SK-N-MC (cell line): ENCODE results near the gene KLHL24.
"Not testable (repeated sequence)": the region's sequence is repeated elsewhere in the genome, so short reads cannot be mapped to it uniquely, and the experiment has no call there.

Source experiments
- DNase-seq: peaks from one replicate; pipeline ENCODE4 v3.0.0-alpha.2; 2011; ENCODE audit warnings: low read depth, low spot score
- H3K27ac ChIP-seq: fragments of 200-600 bp; sonication (generic); 2 replicates; pipeline ENCODE4 v1.5.1; 2016; ENCODE audit warnings: mixed run types
- H3K36me3 ChIP-seq: fragments of 200-600 bp; sonication (generic); 2 replicates; pipeline ENCODE4 v1.6.1; 2017; ENCODE audit warnings: antibody characterized with exemption, low read length, mixed read lengths; ENCODE audit not compliant: insufficient read depth
- H3K4me3 ChIP-seq: fragments of 200-600 bp; sonication (generic); 2 replicates; pipeline ENCODE4 v1.5.1; 2016
- H3K9ac ChIP-seq: fragments of 200-600 bp; sonication (generic); 2 replicates; pipeline ENCODE4 v1.8.0; 2017; ENCODE audit warnings: mixed run types, mixed read lengths; ENCODE audit not compliant: insufficient read length
- H3K9me3 ChIP-seq: fragments of 200-600 bp; sonication (generic); 2 replicates; pipeline ENCODE4 v1.6.1; 2017; ENCODE audit warnings: low read depth, mild to moderate bottlenecking, antibody characterized with exemption, low read length, moderate library complexity, mixed read lengths
- EZH2 ChIP-seq: fragments of 200-600 bp; sonication (generic); IDR thresholded peaks from one replicate; pipeline ENCODE4 v1.6.1; 2017; ENCODE audit warnings: antibody characterized with exemption
- FOXP2 ChIP-seq: optimal IDR thresholded peaks from 2 replicates; pipeline ENCODE3; 2011; ENCODE audit warnings: mild to moderate bottlenecking, moderate library complexity; ENCODE audit not compliant: insufficient read depth; ENCODE audit errors: extremely low read length, control extremely low read depth
- POLR2AphosphoS5 ChIP-seq: IDR thresholded peaks from 2 replicates; pipeline ENCODE4 v1.6.1; 2012; ENCODE audit warnings: mild to moderate bottlenecking, low read depth, low read length, borderline replicate concordance

KLHL24 gene

GRCh38 chr3:183662099-183662498 is 26.7 kb downstream of the KLHL24 start:
- Histone ChIP-seq H3K4me3 (no peak overlapping the region), H3K36me3 (peaks cover 6% of the 10 kb centered on the region; the same call in 1 of the 2 replicates), H3K9me3 (no peaks in the 10 kb centered on the region), H3K9ac (peak overlapping the region; percentile 5), H3K27ac (peak overlapping the region; percentile 10; the same call in 1 of the 2 replicates)
- TF ChIP-seq FOXP2 = no peak
- no peak for TF ChIP-seq EZH2
- TF ChIP-seq POLR2AphosphoS5 = no peak
- no peak for DNase-seq

GRCh38 chr3:183664913-183665381 is 29.5 kb downstream of the KLHL24 start:
- Histone ChIP-seq H3K9me3 (no peaks in the 10 kb centered on the region), H3K4me3 (no peak overlapping the region), H3K9ac (no peak overlapping the region), H3K36me3 (peaks cover 9% of the 10 kb centered on the region; the same call in 1 of the 2 replicates), H3K27ac (peak overlapping the region; percentile 52)
- no peak for DNase-seq
- TF ChIP-seq FOXP2 (no peak), POLR2AphosphoS5 (no peak), EZH2 (no peak)

- Histone ChIP-seq H3K36me3 (no peaks in the 10 kb centered on the region), H3K9ac (no peak overlapping the region), H3K4me3 (no peak overlapping the region), H3K27ac (no peak overlapping the region), H3K9me3 (no peaks in the 10 kb centered on the region)
- no peak for TF ChIP-seq FOXP2
- no peak for TF ChIP-seq POLR2AphosphoS5
- no peak for TF ChIP-seq EZH2
- DNase-seq = no peak
Measured at GRCh38 chr3:183680061-183680460, 44.6 kb downstream of the KLHL24 start.

- H3K36me3 ChIP-seq = no peaks in the 10 kb centered on the region
- no peak overlapping the region for H3K27ac ChIP-seq
- H3K4me3 ChIP-seq = no peak overlapping the region
- TF ChIP-seq FOXP2 = no peak
- no peak for TF ChIP-seq EZH2
- no peak for TF ChIP-seq POLR2AphosphoS5
- no peak overlapping the region for H3K9ac ChIP-seq
- no peaks in the 10 kb centered on the region; the same call in 1 of the 2 replicates for H3K9me3 ChIP-seq
- no peak for DNase-seq
Measured at GRCh38 chr3:183687705-183688104, 52.3 kb downstream of the KLHL24 start.

GRCh38 chr3:183688874-183689273 is 53.5 kb downstream of the KLHL24 start:
- no peak overlapping the region for H3K4me3 ChIP-seq
- DNase-seq = no peak

GRCh38 chr3:183689621-183690020 is 54.2 kb downstream of the KLHL24 start:
- not testable (repeated sequence) for DNase-seq, H3K4me3 ChIP-seq, H3K36me3 ChIP-seq, H3K27ac ChIP-seq, H3K9ac ChIP-seq, H3K9me3 ChIP-seq

More at GRCh38 chr3:183688874-183689273, 53.5 kb downstream of the KLHL24 start:
- H3K9ac ChIP-seq = no peak overlapping the region
- no peaks in the 10 kb centered on the region; the same call in 1 of the 2 replicates for H3K9me3 ChIP-seq
- TF ChIP-seq FOXP2 = no peak
- no peak for TF ChIP-seq POLR2AphosphoS5
- no peak for TF ChIP-seq EZH2
- no peaks in the 10 kb centered on the region for H3K36me3 ChIP-seq
- H3K27ac ChIP-seq = peak overlapping the region; percentile 54; the same call in 1 of the 2 replicates

GRCh38 chr3:183690402-183690995 is 55.1 kb downstream of the KLHL24 start:
- Histone ChIP-seq H3K4me3 (no peak overlapping the region), H3K27ac (no peak overlapping the region), H3K36me3 (no peaks in the 10 kb centered on the region), H3K9me3 (no peaks in the 10 kb centered on the region; the same call in 1 of the 2 replicates), H3K9ac (no peak overlapping the region)
- DNase-seq = no peak
- no peak for TF ChIP-seq FOXP2
- TF ChIP-seq POLR2AphosphoS5 = no peak
- no peak for TF ChIP-seq EZH2

GRCh38 chr3:183692436-183692835 is 57.0 kb downstream of the KLHL24 start:
- Histone ChIP-seq H3K27ac (peak overlapping the region; percentile 43; the same call in 1 of the 2 replicates), H3K4me3 (no peak overlapping the region), H3K9me3 (no peaks in the 10 kb centered on the region; the same call in 1 of the 2 replicates), H3K36me3 (no peaks in the 10 kb centered on the region), H3K9ac (no peak overlapping the region)
- no peak for DNase-seq
- no peak for TF ChIP-seq EZH2
- no peak for TF ChIP-seq FOXP2
- no peak for TF ChIP-seq POLR2AphosphoS5

GRCh38 chr3:183695569-183696364 is 60.3 kb downstream of the KLHL24 start:
- no peak overlapping the region for H3K4me3 ChIP-seq
- H3K27ac ChIP-seq = no peak overlapping the region
- H3K9me3 ChIP-seq = no peaks in the 10 kb centered on the region
- no peak for DNase-seq
- TF ChIP-seq FOXP2 (no peak), POLR2AphosphoS5 (no peak), EZH2 (no peak)
- H3K9ac ChIP-seq = no peak overlapping the region
- 0 out of 2 replicates have a peak, but pooled peaks cover 4% of the 10 kb centered on the region for H3K36me3 ChIP-seq
